GM21737 (cell line): ENCODE results near the gene TCEAL3.
A peak's percentile ranks its signal among the peaks of the same experiment; 100 is the strongest.
"Not testable (repeated sequence)": the region's sequence is repeated elsewhere in the genome, so short reads cannot be mapped to it uniquely, and the experiment has no call there.

ENCODE experiments used
- ATAC-seq: cut with Tn5 transposase; IDR thresholded peaks from one replicate; pipeline ENCODE4 v1.9.1; 2021; ENCODE audit warnings: mild to moderate bottlenecking, moderate library complexity; ENCODE audit not compliant: unreplicated experiment

TCEAL3 gene

GRCh38 chrX:103624111-103624510 is 16.3 kb downstream of the TCEAL3 start:
- no peak for ATAC-seq

DNA sequence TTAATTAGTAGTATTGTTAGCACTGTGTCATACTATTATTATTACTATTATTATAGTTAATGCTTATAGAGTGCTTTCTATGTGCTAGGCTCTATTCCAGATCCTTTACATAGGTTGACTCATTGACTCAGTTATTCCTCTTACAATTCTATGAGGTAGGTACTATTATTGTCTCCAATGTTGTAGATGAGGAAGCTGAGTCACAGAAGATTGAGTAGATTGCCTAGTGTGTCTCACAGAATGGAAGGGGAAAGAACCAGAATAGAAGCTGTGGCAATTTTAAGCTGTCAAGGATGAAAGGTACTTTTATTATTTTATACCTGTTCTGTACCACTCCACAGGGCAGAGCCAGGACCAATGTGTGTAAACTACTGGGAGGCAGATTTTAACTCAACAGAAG is 19.1 kb downstream of the TCEAL3 start:
- no peak for ATAC-seq

- ATAC-seq: peak; percentile 68
These were observed 20.9 kb downstream of the TCEAL3 start, which contains the start of gene TCEAL1 for GRCh38 chrX:103628386-103629317. TCEAL1 (plus strand) TSS chrX:103628975; CDS start chrX:103629917, 942 bp downstream.

- ATAC-seq: no peak
These were observed 21.8 kb downstream of the TCEAL3 start for GRCh38 chrX:103629318-103630170.

DNA sequence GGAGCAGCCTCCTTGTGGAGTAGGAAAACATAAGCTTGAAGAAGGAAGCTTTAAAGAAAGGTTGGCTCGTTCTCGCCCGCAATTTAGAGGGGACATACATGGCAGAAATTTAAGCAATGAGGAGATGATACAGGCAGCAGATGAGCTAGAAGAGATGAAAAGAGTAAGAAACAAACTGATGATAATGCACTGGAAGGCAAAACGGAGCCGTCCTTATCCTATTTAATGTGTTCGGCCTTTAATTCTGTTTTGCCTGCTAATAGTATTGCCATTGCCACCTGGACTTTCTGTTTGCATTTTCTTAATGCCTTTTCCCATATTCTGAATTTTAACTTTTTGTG is 22.4 kb downstream of the TCEAL3 start:
- no peak for ATAC-seq

DNA sequence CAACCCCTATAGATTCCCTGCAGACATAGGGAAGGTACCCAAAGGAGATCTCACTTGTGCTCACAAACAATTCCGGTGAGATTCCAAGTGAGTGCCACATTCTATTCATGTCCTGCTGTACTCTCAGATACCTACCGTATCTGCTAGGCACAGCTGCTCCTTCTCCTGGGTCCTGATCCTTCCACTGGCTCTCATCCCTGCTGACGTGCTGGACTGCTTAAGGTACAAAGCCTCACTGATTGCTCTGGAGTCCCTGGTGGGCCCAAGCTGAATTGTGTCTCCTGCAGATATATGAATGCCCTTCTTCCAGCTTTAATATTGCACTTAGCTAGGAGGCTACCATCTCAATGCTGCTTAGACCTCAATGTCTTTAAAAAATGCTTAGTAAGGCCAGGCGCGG is 23.4 kb downstream of the TCEAL3 start:
- ATAC-seq: no peak

GRCh38 chrX:103635436-103635835 is 27.7 kb downstream of the TCEAL3 start:
- ATAC-seq: no peak

- no peak for ATAC-seq
These were observed 30.0 kb downstream of the TCEAL3 start for GRCh38 chrX:103637604-103638338.

GRCh38 chrX:103638479-103639346 is 30.9 kb downstream of the TCEAL3 start:
- not testable (repeated sequence) for ATAC-seq

- ATAC-seq: no peak
These were observed 32.8 kb downstream of the TCEAL3 start for GRCh38 chrX:103640401-103641155.

DNA sequence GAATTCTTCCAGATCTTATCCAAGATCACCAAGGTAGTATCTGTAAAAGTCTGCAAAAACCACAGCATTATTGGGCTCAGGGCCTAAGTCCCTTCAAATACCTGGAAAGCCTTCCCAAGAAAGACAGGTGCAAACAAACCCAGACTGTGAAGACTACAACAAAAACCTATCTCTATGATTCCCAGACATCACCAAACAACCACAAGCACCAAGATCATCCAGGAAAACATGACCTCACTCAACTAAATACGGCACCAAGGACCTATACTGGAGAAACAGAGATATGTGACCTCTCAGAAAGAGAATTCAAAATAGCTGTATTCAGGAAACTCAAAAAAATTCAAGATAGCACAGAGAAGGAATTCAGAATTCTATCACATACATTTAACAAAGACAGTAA is 36.4 kb downstream of the TCEAL3 start:
- ATAC-seq: no peak

GRCh38 chrX:103647630-103648029 is 39.9 kb downstream of the TCEAL3 start:
- ATAC-seq: no peak

DNA sequence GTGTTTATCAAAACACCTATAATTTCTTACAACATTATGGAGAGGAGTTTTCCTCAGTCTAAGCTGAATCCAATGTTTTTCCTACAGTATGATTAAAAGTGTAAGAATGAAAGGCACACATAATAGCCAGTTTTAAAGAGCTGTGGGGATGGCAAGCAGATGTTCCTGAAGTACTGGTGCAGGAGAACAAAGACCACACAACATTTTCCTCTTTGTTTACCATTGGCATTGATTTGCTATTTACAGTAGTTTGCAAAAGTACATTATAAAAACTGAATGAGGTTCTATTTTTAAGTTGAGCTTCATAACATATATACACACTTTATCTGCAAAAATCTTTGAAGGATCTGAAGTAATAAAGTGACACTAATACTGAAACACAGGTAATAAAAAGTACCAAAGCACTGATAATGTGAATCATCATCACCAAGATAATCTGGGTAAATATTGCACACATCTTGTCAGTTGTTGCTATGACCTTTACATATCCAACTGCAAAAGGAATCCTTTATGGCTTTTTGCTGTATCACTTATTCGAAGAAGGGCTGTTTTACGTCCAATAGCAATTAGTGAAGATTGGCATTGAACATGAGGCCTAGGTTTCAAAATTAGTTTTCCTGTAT is 43.5 kb downstream of the TCEAL3 start:
- no peak for ATAC-seq

- not testable (repeated sequence) for ATAC-seq
These were observed 47.7 kb downstream of the TCEAL3 start for GRCh38 chrX:103655230-103656000.

DNA sequence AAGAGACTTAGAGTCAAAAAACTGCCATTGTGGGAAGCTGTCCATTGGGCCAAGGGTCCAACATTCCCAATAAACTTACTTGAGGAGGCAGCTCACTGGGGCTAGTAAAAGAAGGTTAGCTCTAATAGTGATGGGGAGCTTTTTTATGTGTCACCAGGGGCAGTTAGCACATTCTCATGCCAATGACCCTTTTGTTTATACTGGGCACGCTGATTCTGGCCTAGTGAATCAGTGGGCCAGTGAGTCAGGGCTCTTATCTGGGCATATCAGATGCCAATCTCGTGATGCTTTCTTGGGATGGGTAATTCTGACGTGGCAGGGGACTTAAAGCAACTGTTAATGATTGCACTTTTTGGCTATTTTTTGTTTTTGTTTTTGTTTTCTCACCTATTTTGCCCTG is 48.9 kb downstream of the TCEAL3 start:
- no peak for ATAC-seq

DNA sequence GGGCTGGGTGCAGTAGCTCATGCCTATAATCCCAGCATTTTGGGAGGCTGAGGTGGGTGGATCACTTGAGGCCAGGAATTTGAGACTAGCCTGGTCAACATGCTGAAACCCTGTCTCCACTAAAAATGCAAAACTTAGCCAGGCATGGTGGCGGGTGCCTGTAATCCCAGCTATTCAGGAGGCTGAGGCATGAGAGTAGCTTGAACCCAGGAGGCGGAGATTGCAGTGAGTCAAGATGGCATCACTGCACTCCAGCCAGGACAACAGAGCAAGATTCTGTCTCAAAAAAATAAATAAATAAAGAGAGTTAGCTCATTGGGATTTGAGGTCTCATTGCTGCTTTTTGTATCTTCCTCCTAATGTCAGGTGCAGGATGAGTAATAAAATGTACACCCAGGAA is 49.3 kb downstream of the TCEAL3 start:
- ATAC-seq: not testable (repeated sequence)

- ATAC-seq: no peak
These were observed 51.1 kb downstream of the TCEAL3 start for GRCh38 chrX:103658681-103659433.
